Measurements from ENCODE around the gene TMEM254. TPM values are rescaled to one million over a fixed set of nuclear protein-coding genes. Genes with fewer than 3 reads are reported as not detected.
"Not testable (repeated sequence)": the region's sequence is repeated elsewhere in the genome, so short reads cannot be mapped to it uniquely, and the experiment has no call there.

Gene TMEM254
- polyA plus RNA-seq, 1 experiment: 29.0 TPM

- no peak for DNase-seq (ENCODE audit: low read depth)
- H3K27me3 ChIP-seq (ENCODE audit: control insufficient read depth, insufficient read depth, low read length): no peaks in the 10 kb centered on the region
- ChIA-PET POLR2A (no interaction called here), CTCF (interaction anchor here (0.9 to 3.9 kb wide), 2 partner anchors 8 to 165 kb away, joined by 3 to 28 read pairs; no protein-coding TSS in a partner anchor)
- no peak overlapping the region for H3K4me3 ChIP-seq (ENCODE audit: low read depth, low read length)
- H3K36me3 ChIP-seq (ENCODE audit: control insufficient read depth, insufficient read depth, low read length): no peaks in the 10 kb centered on the region
- no peak for TF ChIP-seq CTCF (IDR thresholded peaks at IDR 0.05; ENCODE audit: insufficient read depth, low read depth, low read length)
Observed at GRCh38 chr10:80055760-80056159, 22.7 kb upstream of the TMEM254 start.

- Histone ChIP-seq H3K4me3 (ENCODE audit: low read depth, low read length) (no peak overlapping the region), H3K36me3 (ENCODE audit: control insufficient read depth, insufficient read depth, low read length) (no peaks in the 10 kb centered on the region), H3K27me3 (ENCODE audit: control insufficient read depth, insufficient read depth, low read length) (no peaks in the 10 kb centered on the region)
- no peak for TF ChIP-seq CTCF (IDR thresholded peaks at IDR 0.05; ENCODE audit: insufficient read depth, low read depth, low read length)
- ChIA-PET POLR2A (no interaction called here), CTCF (interaction anchor here (1.2 to 3.9 kb wide), 3 partner anchors 10 to 682 kb away, joined by 3 to 28 read pairs (median 3); no protein-coding TSS in a partner anchor)
- no peak for DNase-seq (ENCODE audit: low read depth)
Observed at GRCh38 chr10:80057171-80057570, 21.3 kb upstream of the TMEM254 start.

- TF ChIP-seq CTCF (IDR thresholded peaks at IDR 0.05; ENCODE audit: insufficient read depth, low read depth, low read length): no peak
- no peak for DNase-seq (ENCODE audit: low read depth)
- ChIA-PET CTCF (interaction anchor here (1.5 kb wide), 1 partner anchor 16 kb away, joined by 4 read pairs; no protein-coding TSS in a partner anchor), POLR2A (no interaction called here)
- H3K4me3 ChIP-seq (ENCODE audit: low read depth, low read length): no peak overlapping the region
- no peaks in the 10 kb centered on the region for H3K36me3 ChIP-seq (ENCODE audit: control insufficient read depth, insufficient read depth, low read length)
- no peaks in the 10 kb centered on the region for H3K27me3 ChIP-seq (ENCODE audit: control insufficient read depth, insufficient read depth, low read length)
Observed at GRCh38 chr10:80064120-80064886, 14.2 kb upstream of the TMEM254 start.

GRCh38 chr10:80066809-80067208, 11.7 kb upstream of the TMEM254 start:
- DNase-seq (ENCODE audit: low read depth): no peak
- ChIA-PET POLR2A (no interaction called here), CTCF (interaction anchor here (1.5 kb wide), 1 partner anchor 8 kb away, joined by 4 read pairs; no protein-coding TSS in a partner anchor)
- no peak for TF ChIP-seq CTCF (IDR thresholded peaks at IDR 0.05; ENCODE audit: insufficient read depth, low read depth, low read length)
- no peaks in the 10 kb centered on the region for H3K27me3 ChIP-seq (ENCODE audit: control insufficient read depth, insufficient read depth, low read length)
- no peaks in the 10 kb centered on the region for H3K36me3 ChIP-seq (ENCODE audit: control insufficient read depth, insufficient read depth, low read length)
- H3K4me3 ChIP-seq (ENCODE audit: low read depth, low read length): no peak overlapping the region

GRCh38 chr10:80067821-80068220, 10.6 kb upstream of the TMEM254 start:
- CTCF ChIA-PET: interaction anchor here (1.2 to 1.5 kb wide), 2 partner anchors 8 to 9 kb away, joined by 4 read pairs; no protein-coding TSS in a partner anchor
- DNase-seq (ENCODE audit: low read depth): not testable (repeated sequence)

More at GRCh38 chr10:80067821-80068220, 10.6 kb upstream of the TMEM254 start:
- H3K36me3 ChIP-seq (ENCODE audit: control insufficient read depth, insufficient read depth, low read length); H3K4me3 ChIP-seq (ENCODE audit: low read depth, low read length); POLR2A ChIA-PET; H3K27me3 ChIP-seq (ENCODE audit: control insufficient read depth, insufficient read depth, low read length): not testable (repeated sequence)
